Esophagus squamous epithelium (tissue), 5 donors: ENCODE results near the gene C19orf44. TPM values are rescaled to one million over a fixed set of nuclear protein-coding genes. Genes with fewer than 3 reads are reported as not detected.
"Not testable (repeated sequence)": the region's sequence is repeated elsewhere in the genome, so short reads cannot be mapped to it uniquely, and the experiment has no call there.

ENCODE experiments used
- DNase-seq: peaks from one replicate; lab custom pipeline; 2025; lab: John Stamatoyannopoulos, UW
- H3K27ac ChIP-seq, 4 donors: fragments of 200-600 bp; sonication (generic); one replicate each; pipeline ENCODE4 v1.5.1; 2016 to 2019; ENCODE audit warnings: mild to moderate bottlenecking in 1 of 4
- H3K27me3 ChIP-seq, 4 donors: fragments of 200-600 bp; sonication (generic); 1 replicate in 3 of 4; 2 replicates in 1 of 4; pipeline versions ENCODE4 v1.5.1 to v1.6.0; 2017 to 2021; ENCODE audit warnings: antibody characterized with exemption in 1 of 4
- H3K36me3 ChIP-seq, 3 donors: fragments of 200-600 bp; sonication (generic); one replicate each; pipeline ENCODE4 v1.5.1; 2016 to 2019
- H3K4me1 ChIP-seq, 3 donors: fragments of 200-600 bp; sonication (generic); one replicate each; pipeline ENCODE4 v1.5.1; 2017 to 2019
- H3K4me3 ChIP-seq, 4 donors: fragments of 200-600 bp; sonication (generic); 1 replicate in 3 of 4; 2 replicates in 1 of 4; pipeline ENCODE4 v1.5.1; 2016 to 2019; ENCODE audit warnings: mild to moderate bottlenecking in 2 of 4, moderate library complexity in 1 of 4
- H3K9me3 ChIP-seq, 3 donors: fragments of 200-600 bp; sonication (generic); one replicate each; pipeline ENCODE4 v1.5.1; 2016 to 2019
- CTCF ChIP-seq, 6 experiments: fragments of 450-650 bp in 4 of 6; fragments of 200-600 bp in 2 of 6; sonication (generic) in 2 of 6; IDR thresholded peaks; one replicate each; pipeline ENCODE4 v1.5.1; 2016 to 2019; ENCODE audit warnings: antibody characterized with exemption in 6 of 6, mild to moderate bottlenecking in 4 of 6, moderate library complexity in 4 of 6
- POLR2A ChIP-seq, 4 donors: fragments of 450-650 bp; IDR thresholded peaks; one replicate each; pipeline ENCODE4 v1.6.1; 2017; ENCODE audit warnings: antibody characterized with exemption in 4 of 4, mild to moderate bottlenecking in 4 of 4, moderate library complexity in 3 of 4
- WGBS, 2 donors: methylation state at CpG; one replicate each; pipeline ENCODE4 v1.1.5; 2018; 5-methylcytosine and 5-hydroxymethylcytosine counted together
- intact Hi-C: fragments of 100-400 bp; cut with DNase I; formaldehyde crosslinking; loops from one replicate; pipeline ENCODE4 v1.15.0; 2022
- total RNA-seq, 4 donors: library from RNA; depleted of rRNA; stranded (reverse); fragments of >200 nt; gene quantifications; one replicate each; pipeline ENCODE4 v1.1.0, GENCODE V29; 2016
- donor health status: DM: yes; HTN: yes; CAD: no.

Gene C19orf44
- total RNA-seq, 4 donors from 2014 or later, result 2.5 to 10.0 (median 4.2) TPM

GRCh38 chr19:16541526-16542044 is 45.4 kb downstream of the C19orf44 start:
- WGBS, 2 donors, result 0 to 1% methylated on average over 21 to 22 of the region's 29 CpGs
- H3K4me3 ChIP-seq, result peak overlapping the region; percentile 75 to 97 (median 86)
- DNase-seq, result no peak
- H3K36me3 ChIP-seq, result peaks cover 0 to 40% (median 0%) of the 10 kb centered on the region in 3 donors
- intact Hi-C loops, result no loop called here
- H3K4me1 ChIP-seq, result peaks cover 18 to 71% (median 36%) of the 10 kb centered on the region in 3 donors
- peak overlapping the region; percentile 88 to 93 (median 92) for H3K27ac ChIP-seq
- TF ChIP-seq CTCF (IDR thresholded peaks at IDR 0.05) (no peak), POLR2A (IDR thresholded peaks at IDR 0.05) (no peak)
- H3K9me3 ChIP-seq, result no peaks in the 10 kb centered on the region
- no peaks in the 10 kb centered on the region for H3K27me3 ChIP-seq

GRCh38 chr19:16542045-16542909 is 46.1 kb downstream of the C19orf44 start, which contains the start of gene CHERP:
Gene CHERP, minus strand, starts transcription at chr19:16542437. Its CDS starts 59 bp downstream, at chr19:16542378.
- Histone ChIP-seq H3K27me3 (no peaks in the 10 kb centered on the region), H3K36me3 (peaks cover 0 to 33% (median 0%) of the 10 kb centered on the region in 3 donors), H3K9me3 (no peaks in the 10 kb centered on the region), H3K4me1 (peaks cover 18 to 67% (median 36%) of the 10 kb centered on the region in 3 donors), H3K4me3 (peak within 1 kb of the TSS; percentile 75 to 97 (median 86)), H3K27ac (peak within 1 kb of the TSS; percentile 88 to 93 (median 92))
- 0% methylated on average over 52 of the region's 108 CpGs; no CpG with 5 or more reads in 1 of the 2 donors for WGBS, 2 donors
- intact Hi-C loops, result no loop called here
- TF ChIP-seq CTCF (IDR thresholded peaks at IDR 0.05) (peak in 1 of 6 experiments; percentile 19), POLR2A (IDR thresholded peaks at IDR 0.05) (peak in 3 of 4 donors; percentile 45 to 83 (median 69))
- peak; percentile 58 for DNase-seq

- H3K4me3 ChIP-seq, result peak overlapping the region; percentile 75 to 97 (median 86)
- peaks cover 18 to 62% (median 36%) of the 10 kb centered on the region in 3 donors for H3K4me1 ChIP-seq
- intact Hi-C loops, result no loop called here
- no peak for DNase-seq
- H3K27me3 ChIP-seq, result no peaks in the 10 kb centered on the region
- no peak for TF ChIP-seq CTCF (IDR thresholded peaks at IDR 0.05)
- no peak for TF ChIP-seq POLR2A (IDR thresholded peaks at IDR 0.05)
- WGBS, 2 donors, result 4 to 10% methylated on average over 10 of the region's 15 CpGs
- peak overlapping the region; percentile 88 to 93 (median 92) for H3K27ac ChIP-seq
- H3K9me3 ChIP-seq, result no peaks in the 10 kb centered on the region
- peaks cover 0 to 25% (median 0%) of the 10 kb centered on the region in 3 donors for H3K36me3 ChIP-seq
Observed at GRCh38 chr19:16542910-16543472, 46.8 kb downstream of the C19orf44 start.

- 72 to 84% methylated on average over 6 of the region's 6 CpGs for WGBS, 2 donors
- H3K27me3 ChIP-seq, H3K9me3 ChIP-seq, DNase-seq, intact Hi-C loops, H3K4me3 ChIP-seq, H3K27ac ChIP-seq: not testable (repeated sequence)
- Histone ChIP-seq H3K4me1 (peaks cover 18 to 55% (median 36%) of the 10 kb centered on the region in 3 donors), H3K36me3 (peaks cover 0 to 18% (median 0%) of the 10 kb centered on the region in 3 donors)
Observed at GRCh38 chr19:16543734-16544133, 47.5 kb downstream of the C19orf44 start.

- WGBS, 2 donors, result 84 to 89% methylated on average over 11 of the region's 11 CpGs
- peaks cover 0 to 15% (median 0%) of the 10 kb centered on the region in 3 donors for H3K36me3 ChIP-seq
- no peaks in the 10 kb centered on the region for H3K9me3 ChIP-seq
- TF ChIP-seq CTCF (IDR thresholded peaks at IDR 0.05) (no peak), POLR2A (IDR thresholded peaks at IDR 0.05) (no peak)
- no peak overlapping the region for H3K4me3 ChIP-seq
- H3K4me1 ChIP-seq, result peaks cover 18 to 48% (median 33%) of the 10 kb centered on the region in 3 donors
- H3K27ac ChIP-seq, result no peak overlapping the region
- no peaks in the 10 kb centered on the region for H3K27me3 ChIP-seq
- intact Hi-C loops, result no loop called here
- DNase-seq, result no peak
Observed at GRCh38 chr19:16544473-16545231, 48.5 kb downstream of the C19orf44 start.
